GM21723 (cell line): ENCODE measurements around the gene SLC16A8.

ENCODE experiments used
- ATAC-seq: cut with Tn5 transposase; IDR thresholded peaks from one replicate; pipeline ENCODE4 v1.9.1; 2021; ENCODE audit warnings: mild to moderate bottlenecking, moderate library complexity; ENCODE audit not compliant: unreplicated experiment

The SLC16A8 gene

GRCh38 chr22:38074181-38075104 is 9.5 kb downstream of the SLC16A8 start:
- no peak for ATAC-seq

- ATAC-seq, result no peak
Observed at GRCh38 chr22:38073150-38074130, 10.5 kb downstream of the SLC16A8 start.

GRCh38 chr22:38072322-38073149 is 11.4 kb downstream of the SLC16A8 start:
- no peak for ATAC-seq

GRCh38 chr22:38071421-38072321 is 12.3 kb downstream of the SLC16A8 start:
- ATAC-seq, result no peak

- no peak for ATAC-seq
Observed at GRCh38 chr22:38070250-38070921, 13.6 kb downstream of the SLC16A8 start.

- ATAC-seq, result no peak
Observed at GRCh38 chr22:38069372-38070249, 14.4 kb downstream of the SLC16A8 start.

- no peak for ATAC-seq
Observed at GRCh38 chr22:38068641-38069371, 15.2 kb downstream of the SLC16A8 start.

GRCh38 chr22:38067761-38068360 is 16.1 kb downstream of the SLC16A8 start:
- ATAC-seq, result no peak

- ATAC-seq, result no peak
Observed at GRCh38 chr22:38067028-38067415, 17.0 kb downstream of the SLC16A8 start.

GRCh38 chr22:38066381-38067027 is 17.5 kb downstream of the SLC16A8 start:
- ATAC-seq, result no peak

GRCh38 chr22:38065539-38065938 is 18.4 kb downstream of the SLC16A8 start:
- ATAC-seq, result no peak

GRCh38 chr22:38062791-38063190 is 21.2 kb downstream of the SLC16A8 start:
- no peak for ATAC-seq

- peak; percentile 64 for ATAC-seq
Observed at GRCh38 chr22:38056969-38057891, 26.8 kb downstream of the SLC16A8 start, which contains the start of gene PICK1. PICK1 (plus strand) TSS chr22:38057404; CDS start chr22:38057810, 406 bp downstream.

- ATAC-seq, result no peak
Observed at GRCh38 chr22:38051900-38052862, 31.8 kb downstream of the SLC16A8 start.
